Aorta (tissue), 5 donors: Measurements from ENCODE around the gene ARRDC1. TPM values are rescaled to one million over a fixed set of nuclear protein-coding genes. Genes with fewer than 3 reads are reported as not detected.
"Not testable (repeated sequence)": the region's sequence is repeated elsewhere in the genome, so short reads cannot be mapped to it uniquely, and the experiment has no call there.

Experiments used
- ATAC-seq: fragments of 200-7000 bp; cut with Tn5 transposase; one replicate; pipeline ENCODE4 v1.9.1; 2022; ENCODE audit warnings: moderate library complexity; ENCODE audit not compliant: low FRiP score
- DNase-seq, 2 donors: peaks; one replicate each; pipeline ENCODE4 v3.0.0-alpha.2; 2020
- H3K27ac ChIP-seq, 2 donors: one replicate each; pipeline ENCODE4 v1.5.1; 2013; ENCODE audit warnings: low read length in 2 of 2, mild to moderate bottlenecking in 2 of 2, moderate library complexity in 2 of 2, control low read depth in 1 of 2, inconsistent platforms in 1 of 2, low read depth in 1 of 2
- H3K27me3 ChIP-seq, 2 donors: one replicate each; pipeline ENCODE4 v1.6.1; 2013; ENCODE audit warnings: control low read depth in 1 of 2, low read length in 1 of 2, mild to moderate bottlenecking in 1 of 2, moderate library complexity in 1 of 2; ENCODE audit not compliant: insufficient read depth in 2 of 2, control insufficient read depth in 1 of 2
- H3K36me3 ChIP-seq, 2 donors: one replicate each; pipeline ENCODE4 v1.6.1; 2013; ENCODE audit warnings: control low read depth in 1 of 2, low read length in 1 of 2, mild to moderate bottlenecking in 1 of 2; ENCODE audit not compliant: insufficient read depth in 2 of 2, control insufficient read depth in 1 of 2
- H3K4me1 ChIP-seq, 2 donors: one replicate each; pipeline ENCODE4 v1.6.1; 2013; ENCODE audit warnings: low read length in 2 of 2, control low read depth in 1 of 2, mild to moderate bottlenecking in 1 of 2, moderate library complexity in 1 of 2; ENCODE audit not compliant: insufficient read depth in 2 of 2, control insufficient read depth in 1 of 2
- H3K4me3 ChIP-seq, 2 donors: one replicate each; pipeline ENCODE4 v1.5.1; 2013; ENCODE audit warnings: low read length in 2 of 2, control low read depth in 1 of 2, mild to moderate bottlenecking in 1 of 2
- H3K9me3 ChIP-seq: one replicate; pipeline ENCODE4 v1.6.1; 2013; ENCODE audit warnings: mild to moderate bottlenecking, low read length; ENCODE audit not compliant: control insufficient read depth
- WGBS, 2 donors: extraction: QIAGEN DNeasy Blood & Tissue Kit; methylation state at CpG; one replicate each; pipeline ENCODE4 v1.1.7; 2013; 5-methylcytosine and 5-hydroxymethylcytosine counted together
- intact Hi-C, 2 donors: fragments of 100-400 bp; cut with DNase I; formaldehyde crosslinking; loops; one replicate each; pipeline versions ENCODE4 v1.14.2 to v1.15.0; 2022
- polyA plus RNA-seq, 2 donors: library from polyadenylated mRNA; stranded (reverse); fragments of 200-250 nt; gene quantifications; one replicate each; pipeline ENCODE4 v1.2.3, GENCODE V29; 2013
- total RNA-seq, 2 donors: library from RNA; stranded (reverse); fragmentation: NEBNext Ultra II Directional; extraction: Animal tissue kit (Norgen Biotek cat#: 25700); gene quantifications; one replicate each; pipeline ENCODE4 v1.2.1, GENCODE V29; 2021
- donor health status: healthy with polysubstance abuse.
- donor health status: Bipolar disorder and iron deficiency.
- donor health status: DM: no; HTN: no; CAD: no.
- donor health status: DM: no; HTN: no; CAD: no.
- donor health status: DM: yes; HTN: yes; CAD: no.

ARRDC1 gene
- total and polyA plus RNA-seq, 4 donors = 20.6 to 58.9 (median 31.2) TPM

- H3K36me3 ChIP-seq = no peaks in the 10 kb centered on the region
- no peaks in the 10 kb centered on the region for H3K27me3 ChIP-seq
- 53 to 54% methylated on average over 6 of the region's 6 CpGs for WGBS, 2 donors
- ATAC-seq (no peak), DNase-seq (no peak)
- no peaks in the 10 kb centered on the region for H3K4me1 ChIP-seq
- intact Hi-C loops = no loop called here
- H3K9me3 ChIP-seq = no peaks in the 10 kb centered on the region
- H3K4me3 ChIP-seq = no peak overlapping the region
- H3K27ac ChIP-seq = no peak overlapping the region
Observed at GRCh38 chr9:137621131-137621757, 15.8 kb downstream of the ARRDC1 start.

GRCh38 chr9:137622211-137622610, 16.7 kb downstream of the ARRDC1 start:
- H3K9me3 ChIP-seq, H3K27ac ChIP-seq, H3K36me3 ChIP-seq, intact Hi-C loops, DNase-seq, H3K4me1 ChIP-seq, ATAC-seq, H3K27me3 ChIP-seq, H3K4me3 ChIP-seq: not testable (repeated sequence)
- WGBS, 2 donors = 81 to 86% methylated on average over 8 of the region's 8 CpGs

- Histone ChIP-seq H3K9me3 (no peaks in the 10 kb centered on the region), H3K36me3 (no peaks in the 10 kb centered on the region), H3K27ac (no peak overlapping the region), H3K4me3 (no peak overlapping the region), H3K27me3 (no peaks in the 10 kb centered on the region), H3K4me1 (no peaks in the 10 kb centered on the region)
- intact Hi-C loops = no loop called here
- DNase-seq (no peak), ATAC-seq (no peak)
- 77 to 86% methylated on average over 4 of the region's 4 CpGs for WGBS, 2 donors
Observed at GRCh38 chr9:137626464-137626863, 21.0 kb downstream of the ARRDC1 start.

GRCh38 chr9:137627406-137627805, 21.9 kb downstream of the ARRDC1 start:
- intact Hi-C loops, ATAC-seq, H3K4me3 ChIP-seq, H3K27ac ChIP-seq, H3K9me3 ChIP-seq, H3K27me3 ChIP-seq, H3K36me3 ChIP-seq, H3K4me1 ChIP-seq: not testable (repeated sequence)
- 97% methylated on average over 14 of the region's 14 CpGs for WGBS, 2 donors
- peak in 1 of 2 donors; percentile 46 for DNase-seq

GRCh38 chr9:137630126-137630525, 24.6 kb downstream of the ARRDC1 start:
- intact Hi-C loops = no loop called here
- H3K27me3 ChIP-seq = no peaks in the 10 kb centered on the region
- WGBS, 2 donors = 77 to 87% methylated on average over 1 of the region's 1 CpG
- H3K4me1 ChIP-seq = no peaks in the 10 kb centered on the region
- H3K27ac ChIP-seq = no peak overlapping the region
- H3K36me3 ChIP-seq = no peaks in the 10 kb centered on the region
- DNase-seq = peak in 1 of 2 donors; percentile 4
- no peaks in the 10 kb centered on the region for H3K9me3 ChIP-seq
- ATAC-seq = no peak
- no peak overlapping the region for H3K4me3 ChIP-seq

GRCh38 chr9:137630679-137631078, 25.2 kb downstream of the ARRDC1 start:
- Histone ChIP-seq H3K4me1 (no peaks in the 10 kb centered on the region), H3K27me3 (no peaks in the 10 kb centered on the region), H3K4me3 (no peak overlapping the region), H3K27ac (no peak overlapping the region), H3K9me3 (no peaks in the 10 kb centered on the region), H3K36me3 (no peaks in the 10 kb centered on the region)
- intact Hi-C loops = no loop called here
- DNase-seq = peak in 1 of 2 donors; percentile 0
- ATAC-seq = no peak
- WGBS, 2 donors = 66 to 89% methylated on average over 4 of the region's 4 CpGs

- 89 to 91% methylated on average over 16 of the region's 16 CpGs for WGBS, 2 donors
- H3K9me3 ChIP-seq = no peaks in the 10 kb centered on the region
- intact Hi-C loops = no loop called here
- no peak overlapping the region for H3K4me3 ChIP-seq
- no peaks in the 10 kb centered on the region for H3K4me1 ChIP-seq
- H3K36me3 ChIP-seq = no peaks in the 10 kb centered on the region
- DNase-seq = no peak
- H3K27me3 ChIP-seq = no peaks in the 10 kb centered on the region
- ATAC-seq = no peak
- H3K27ac ChIP-seq = no peak overlapping the region
Observed at GRCh38 chr9:137631345-137632229, 26.1 kb downstream of the ARRDC1 start.

- H3K27me3 ChIP-seq = no peaks in the 10 kb centered on the region
- intact Hi-C loops = no loop called here
- ATAC-seq (peak; percentile 26), DNase-seq (peak in 1 of 2 donors; percentile 16)
- no peak overlapping the region for H3K27ac ChIP-seq
- WGBS, 2 donors = 61 to 62% methylated on average over 23 of the region's 23 CpGs
- no peaks in the 10 kb centered on the region for H3K36me3 ChIP-seq
- no peak overlapping the region for H3K4me3 ChIP-seq
- no peaks in the 10 kb centered on the region for H3K4me1 ChIP-seq
- H3K9me3 ChIP-seq = no peaks in the 10 kb centered on the region
Observed at GRCh38 chr9:137632230-137633161, 27.0 kb downstream of the ARRDC1 start.
